NB4 (cell line): ENCODE data around the gene ZNF160.

Experiments used
- TF ChIP-seq, protein P1 (sequence below): IDR thresholded peaks from one replicate; pipeline ENCODE4 v1.5.1; 2012; ENCODE audit warnings: low read depth, low read length
- TF ChIP-seq, protein P2 (sequence below): IDR thresholded peaks from 2 replicates; pipeline ENCODE4 v1.6.1; 2011; ENCODE audit warnings: low read depth, low read length

DNA sequence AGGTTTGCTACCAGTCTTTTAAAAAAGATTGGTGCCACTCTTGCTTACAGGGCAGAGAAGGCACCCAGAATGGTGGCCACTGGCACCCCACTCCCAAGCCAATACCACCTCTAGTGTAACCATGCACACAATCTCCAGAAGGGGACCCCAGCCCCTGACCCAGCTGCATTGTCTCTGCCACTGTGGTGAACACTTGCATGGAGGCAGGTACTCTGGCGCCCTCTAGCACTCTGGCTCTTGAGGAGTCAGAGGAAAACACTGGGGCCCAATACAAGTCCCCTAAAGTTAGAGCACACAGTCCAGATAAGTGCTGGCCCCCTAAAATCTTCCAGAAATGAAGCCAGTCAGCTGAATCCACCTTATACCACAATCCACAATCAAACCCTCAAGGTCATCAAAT, 83.5 kb downstream of the ZNF160 start:
- TF ChIP-seq, protein P1, sequence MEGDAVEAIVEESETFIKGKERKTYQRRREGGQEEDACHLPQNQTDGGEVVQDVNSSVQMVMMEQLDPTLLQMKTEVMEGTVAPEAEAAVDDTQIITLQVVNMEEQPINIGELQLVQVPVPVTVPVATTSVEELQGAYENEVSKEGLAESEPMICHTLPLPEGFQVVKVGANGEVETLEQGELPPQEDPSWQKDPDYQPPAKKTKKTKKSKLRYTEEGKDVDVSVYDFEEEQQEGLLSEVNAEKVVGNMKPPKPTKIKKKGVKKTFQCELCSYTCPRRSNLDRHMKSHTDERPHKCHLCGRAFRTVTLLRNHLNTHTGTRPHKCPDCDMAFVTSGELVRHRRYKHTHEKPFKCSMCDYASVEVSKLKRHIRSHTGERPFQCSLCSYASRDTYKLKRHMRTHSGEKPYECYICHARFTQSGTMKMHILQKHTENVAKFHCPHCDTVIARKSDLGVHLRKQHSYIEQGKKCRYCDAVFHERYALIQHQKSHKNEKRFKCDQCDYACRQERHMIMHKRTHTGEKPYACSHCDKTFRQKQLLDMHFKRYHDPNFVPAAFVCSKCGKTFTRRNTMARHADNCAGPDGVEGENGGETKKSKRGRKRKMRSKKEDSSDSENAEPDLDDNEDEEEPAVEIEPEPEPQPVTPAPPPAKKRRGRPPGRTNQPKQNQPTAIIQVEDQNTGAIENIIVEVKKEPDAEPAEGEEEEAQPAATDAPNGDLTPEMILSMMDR = peak; percentile 32
- TF ChIP-seq, protein P2, sequence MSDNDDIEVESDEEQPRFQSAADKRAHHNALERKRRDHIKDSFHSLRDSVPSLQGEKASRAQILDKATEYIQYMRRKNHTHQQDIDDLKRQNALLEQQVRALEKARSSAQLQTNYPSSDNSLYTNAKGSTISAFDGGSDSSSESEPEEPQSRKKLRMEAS = no peak
